ENCODE measurements around the gene FAM162B.
"Not testable (repeated sequence)": the region's sequence is repeated elsewhere in the genome, so short reads cannot be mapped to it uniquely, and the experiment has no call there.

Gene FAM162B

DNA sequence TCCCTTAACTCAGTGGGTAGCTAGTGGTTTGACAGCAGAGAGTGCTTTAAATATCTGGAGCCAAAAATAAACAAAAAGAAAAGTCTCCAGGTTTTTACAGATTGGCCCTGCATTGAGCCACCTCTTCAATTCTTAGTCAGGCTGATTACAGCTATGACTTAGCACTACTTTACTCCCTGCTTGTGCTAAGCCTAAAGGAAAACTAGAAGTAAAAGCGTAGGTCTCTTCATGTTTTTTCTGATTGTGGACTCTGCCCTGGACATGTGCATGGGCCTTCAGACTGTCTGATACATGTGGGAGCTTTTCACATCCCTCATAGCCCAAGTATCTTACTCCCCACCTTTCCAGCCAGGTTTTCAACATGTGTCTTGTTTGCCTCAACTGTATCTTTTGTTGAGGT, 51.2 kb downstream of the FAM162B start:
- no peak overlapping the region for H3K27ac ChIP-seq (ENCODE audit: low read length)
- H3K9me3 ChIP-seq (ENCODE audit: insufficient read depth, low read length, severe bottlenecking), result no peaks in the 10 kb centered on the region
- H3K27me3 ChIP-seq (ENCODE audit: insufficient read depth, low read length, poor library complexity), result no peaks in the 10 kb centered on the region
- peaks cover 70% of the 10 kb centered on the region for H3K36me3 ChIP-seq (ENCODE audit: insufficient read depth, low read length)
- no peak overlapping the region for H3K4me2 ChIP-seq (ENCODE audit: insufficient read depth, low read length)
- TF ChIP-seq EZH2 (IDR thresholded peaks at IDR 0.05; ENCODE audit: borderline replicate concordance, low read depth, low read length, severe bottlenecking), result no peak
- TF ChIP-seq, protein P1, sequence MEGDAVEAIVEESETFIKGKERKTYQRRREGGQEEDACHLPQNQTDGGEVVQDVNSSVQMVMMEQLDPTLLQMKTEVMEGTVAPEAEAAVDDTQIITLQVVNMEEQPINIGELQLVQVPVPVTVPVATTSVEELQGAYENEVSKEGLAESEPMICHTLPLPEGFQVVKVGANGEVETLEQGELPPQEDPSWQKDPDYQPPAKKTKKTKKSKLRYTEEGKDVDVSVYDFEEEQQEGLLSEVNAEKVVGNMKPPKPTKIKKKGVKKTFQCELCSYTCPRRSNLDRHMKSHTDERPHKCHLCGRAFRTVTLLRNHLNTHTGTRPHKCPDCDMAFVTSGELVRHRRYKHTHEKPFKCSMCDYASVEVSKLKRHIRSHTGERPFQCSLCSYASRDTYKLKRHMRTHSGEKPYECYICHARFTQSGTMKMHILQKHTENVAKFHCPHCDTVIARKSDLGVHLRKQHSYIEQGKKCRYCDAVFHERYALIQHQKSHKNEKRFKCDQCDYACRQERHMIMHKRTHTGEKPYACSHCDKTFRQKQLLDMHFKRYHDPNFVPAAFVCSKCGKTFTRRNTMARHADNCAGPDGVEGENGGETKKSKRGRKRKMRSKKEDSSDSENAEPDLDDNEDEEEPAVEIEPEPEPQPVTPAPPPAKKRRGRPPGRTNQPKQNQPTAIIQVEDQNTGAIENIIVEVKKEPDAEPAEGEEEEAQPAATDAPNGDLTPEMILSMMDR (IDR thresholded peaks at IDR 0.05; ENCODE audit: borderline replicate concordance, extremely low read depth, low read length, poor library complexity, severe bottlenecking), result no peak
- DNase-seq (no peak), ATAC-seq (ENCODE audit: insufficient read depth, low read depth) (no peak)
- H2AFZ ChIP-seq (ENCODE audit: low read depth, low read length), result no peak overlapping the region
- H3K9ac ChIP-seq (ENCODE audit: low read depth, low read length), result no peak overlapping the region
- H3K4me3 ChIP-seq (ENCODE audit: low read depth in 1 of 2, low read length in 2 of 2), result no peak overlapping the region
- H3K79me2 ChIP-seq (ENCODE audit: insufficient read depth, low read length), result peaks cover 4% of the 10 kb centered on the region
- H4K20me1 ChIP-seq (ENCODE audit: insufficient read depth, low read length), result no peaks in the 10 kb centered on the region
- H3K4me1 ChIP-seq (ENCODE audit: insufficient read depth, low read length), result no peaks in the 10 kb centered on the region

DNA sequence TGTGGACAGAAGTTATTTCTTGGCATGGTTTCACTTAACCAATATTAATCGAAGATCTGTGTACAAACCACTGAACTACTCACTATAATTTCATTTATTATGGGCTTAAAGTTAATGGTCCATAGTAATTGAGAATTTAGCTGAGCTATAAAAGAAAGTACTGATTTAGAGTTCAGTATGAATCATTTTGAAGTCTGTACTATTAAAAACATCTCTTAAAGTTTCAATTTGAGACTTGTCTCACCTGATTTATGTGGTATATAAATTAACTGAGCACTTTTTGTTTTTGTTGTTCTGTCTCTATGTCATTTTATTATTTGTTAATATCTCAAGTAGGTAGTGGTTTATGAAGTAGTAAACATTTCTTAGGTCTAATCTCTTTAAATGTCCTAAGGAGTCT, 59.6 kb downstream of the FAM162B start:
- DNase-seq, result no peak
- no peak overlapping the region for H3K4me2 ChIP-seq (ENCODE audit: insufficient read depth, low read length)
- no peaks in the 10 kb centered on the region for H4K20me1 ChIP-seq (ENCODE audit: insufficient read depth, low read length)
- no peak overlapping the region for H3K27ac ChIP-seq (ENCODE audit: low read length)
- peaks cover 63% of the 10 kb centered on the region for H3K36me3 ChIP-seq (ENCODE audit: insufficient read depth, low read length)
- no peak overlapping the region for H2AFZ ChIP-seq (ENCODE audit: low read depth, low read length)
- no peaks in the 10 kb centered on the region for H3K9me3 ChIP-seq (ENCODE audit: insufficient read depth, low read length, severe bottlenecking)
- H3K79me2 ChIP-seq (ENCODE audit: insufficient read depth, low read length), result peaks cover 4% of the 10 kb centered on the region
- TF ChIP-seq, protein P1 (IDR thresholded peaks at IDR 0.05; ENCODE audit: borderline replicate concordance, extremely low read depth, low read length, poor library complexity, severe bottlenecking), result no peak
- no peak for TF ChIP-seq EZH2 (IDR thresholded peaks at IDR 0.05; ENCODE audit: borderline replicate concordance, low read depth, low read length, severe bottlenecking)
- H3K4me3 ChIP-seq (ENCODE audit: low read depth in 1 of 2, low read length in 2 of 2), result no peak overlapping the region
- no peak overlapping the region for H3K9ac ChIP-seq (ENCODE audit: low read depth, low read length)
- no peaks in the 10 kb centered on the region for H3K4me1 ChIP-seq (ENCODE audit: insufficient read depth, low read length)
- no peaks in the 10 kb centered on the region for H3K27me3 ChIP-seq (ENCODE audit: insufficient read depth, low read length, poor library complexity)
- no peak for ATAC-seq (ENCODE audit: insufficient read depth, low read depth)

DNA sequence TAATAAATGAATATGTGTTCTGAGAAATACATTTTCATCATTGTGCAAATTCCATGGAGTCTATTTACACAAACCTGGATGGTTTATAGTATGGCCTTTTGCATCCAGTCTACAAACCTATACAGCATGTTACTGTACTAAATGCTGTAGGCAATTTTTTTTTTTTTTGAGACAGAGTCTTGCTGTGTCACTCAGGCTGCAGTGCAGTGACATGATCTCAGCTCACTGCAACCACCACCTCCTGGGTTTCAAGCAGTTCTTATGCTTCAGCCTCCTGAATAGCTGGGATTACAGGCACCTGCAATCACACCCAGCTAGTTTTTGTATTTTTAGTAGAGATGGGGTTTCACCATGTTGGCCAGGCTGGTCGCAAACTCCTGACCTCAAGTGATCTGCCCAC, 61.6 kb downstream of the FAM162B start:
- H2AFZ ChIP-seq (ENCODE audit: low read depth, low read length); H3K27ac ChIP-seq (ENCODE audit: low read length); H3K4me3 ChIP-seq (ENCODE audit: low read depth in 1 of 2, low read length in 2 of 2); H3K9ac ChIP-seq (ENCODE audit: low read depth, low read length); H3K4me2 ChIP-seq (ENCODE audit: insufficient read depth, low read length); ATAC-seq (ENCODE audit: insufficient read depth, low read depth); H3K9me3 ChIP-seq (ENCODE audit: insufficient read depth, low read length, severe bottlenecking); H4K20me1 ChIP-seq (ENCODE audit: insufficient read depth, low read length); H3K27me3 ChIP-seq (ENCODE audit: insufficient read depth, low read length, poor library complexity); DNase-seq; H3K4me1 ChIP-seq (ENCODE audit: insufficient read depth, low read length); H3K79me2 ChIP-seq (ENCODE audit: insufficient read depth, low read length): not testable (repeated sequence)
- peaks cover 63% of the 10 kb centered on the region for H3K36me3 ChIP-seq (ENCODE audit: insufficient read depth, low read length)
